ENCODE measurements around the gene COL15A1.

Gene COL15A1

GRCh38 chr9:99015448-99015847, 71.7 kb downstream of the COL15A1 start:
- Histone ChIP-seq H3K4me3 (ENCODE audit: low read depth in 1 of 5, low read length in 5 of 5) (no peak overlapping the region), H3K9me3 (ENCODE audit: control insufficient read depth in 5 of 5, low read length in 5 of 5) (peaks cover 0 to 6% (median 0%) of the 10 kb centered on the region in 5 donors), H3K9ac (ENCODE audit: low read length in 5 of 5) (no peak overlapping the region), H3K4me1 (ENCODE audit: control insufficient read depth in 5 of 5, insufficient read depth in 5 of 5, low read length in 5 of 5) (peaks cover 0 to 5% (median 0%) of the 10 kb centered on the region in 5 donors), H3K27ac (ENCODE audit: low read depth, low read length) (no peak overlapping the region), H3K27me3 (ENCODE audit: control insufficient read depth in 5 of 5, insufficient read depth in 4 of 5, low read length in 5 of 5) (no peaks in the 10 kb centered on the region), H3K36me3 (ENCODE audit: control insufficient read depth in 5 of 5, insufficient read depth in 5 of 5, low read length in 5 of 5) (peaks cover 29 to 82% (median 53%) of the 10 kb centered on the region in 5 donors)

GRCh38 chr9:99015890-99016289, 72.2 kb downstream of the COL15A1 start:
- Histone ChIP-seq H3K4me1 (ENCODE audit: control insufficient read depth in 5 of 5, insufficient read depth in 5 of 5, low read length in 5 of 5) (peaks cover 0 to 5% (median 0%) of the 10 kb centered on the region in 5 donors), H3K27ac (ENCODE audit: low read depth, low read length) (no peak overlapping the region), H3K27me3 (ENCODE audit: control insufficient read depth in 5 of 5, insufficient read depth in 4 of 5, low read length in 5 of 5) (no peaks in the 10 kb centered on the region), H3K9me3 (ENCODE audit: control insufficient read depth in 5 of 5, low read length in 5 of 5) (peaks cover 0 to 2% (median 0%) of the 10 kb centered on the region in 5 donors), H3K36me3 (ENCODE audit: control insufficient read depth in 5 of 5, insufficient read depth in 5 of 5, low read length in 5 of 5) (peaks cover 25 to 82% (median 54%) of the 10 kb centered on the region in 5 donors), H3K4me3 (ENCODE audit: low read depth in 1 of 5, low read length in 5 of 5) (no peak overlapping the region), H3K9ac (ENCODE audit: low read length in 5 of 5) (no peak overlapping the region)

GRCh38 chr9:99016681-99017387, 73.1 kb downstream of the COL15A1 start:
- Histone ChIP-seq H3K27ac (ENCODE audit: low read depth, low read length) (no peak overlapping the region), H3K9me3 (ENCODE audit: control insufficient read depth in 5 of 5, low read length in 5 of 5) (no peaks in the 10 kb centered on the region), H3K27me3 (ENCODE audit: control insufficient read depth in 5 of 5, insufficient read depth in 4 of 5, low read length in 5 of 5) (no peaks in the 10 kb centered on the region), H3K9ac (ENCODE audit: low read length in 5 of 5) (no peak overlapping the region), H3K4me1 (ENCODE audit: control insufficient read depth in 5 of 5, insufficient read depth in 5 of 5, low read length in 5 of 5) (peaks cover 0 to 5% (median 0%) of the 10 kb centered on the region in 5 donors), H3K4me3 (ENCODE audit: low read depth in 1 of 5, low read length in 5 of 5) (no peak overlapping the region), H3K36me3 (ENCODE audit: control insufficient read depth in 5 of 5, insufficient read depth in 5 of 5, low read length in 5 of 5) (peaks cover 19 to 87% (median 63%) of the 10 kb centered on the region in 5 donors)

- Histone ChIP-seq H3K9me3 (ENCODE audit: control insufficient read depth in 5 of 5, low read length in 5 of 5) (no peaks in the 10 kb centered on the region), H3K4me1 (ENCODE audit: control insufficient read depth in 5 of 5, insufficient read depth in 5 of 5, low read length in 5 of 5) (peaks cover 0 to 18% (median 14%) of the 10 kb centered on the region in 5 donors), H3K36me3 (ENCODE audit: control insufficient read depth in 5 of 5, insufficient read depth in 5 of 5, low read length in 5 of 5) (peaks cover 9 to 96% (median 81%) of the 10 kb centered on the region in 5 donors), H3K27ac (ENCODE audit: low read depth, low read length) (peak overlapping the region; percentile 52), H3K27me3 (ENCODE audit: control insufficient read depth in 5 of 5, insufficient read depth in 4 of 5, low read length in 5 of 5) (no peaks in the 10 kb centered on the region), H3K4me3 (ENCODE audit: low read depth in 1 of 5, low read length in 5 of 5) (no peak overlapping the region), H3K9ac (ENCODE audit: low read length in 5 of 5) (no peak overlapping the region)
Observed at GRCh38 chr9:99018653-99019052, 74.9 kb downstream of the COL15A1 start.

- peaks cover 8 to 91% (median 88%) of the 10 kb centered on the region in 5 donors for H3K36me3 ChIP-seq (ENCODE audit: control insufficient read depth in 5 of 5, insufficient read depth in 5 of 5, low read length in 5 of 5)
- peaks cover 0 to 22% (median 19%) of the 10 kb centered on the region in 5 donors for H3K4me1 ChIP-seq (ENCODE audit: control insufficient read depth in 5 of 5, insufficient read depth in 5 of 5, low read length in 5 of 5)
- H3K27me3 ChIP-seq (ENCODE audit: control insufficient read depth in 5 of 5, insufficient read depth in 4 of 5, low read length in 5 of 5): no peaks in the 10 kb centered on the region
- H3K4me3 ChIP-seq (ENCODE audit: low read depth in 1 of 5, low read length in 5 of 5): no peak overlapping the region
- peak overlapping the region; percentile 52 for H3K27ac ChIP-seq (ENCODE audit: low read depth, low read length)
- H3K9ac ChIP-seq (ENCODE audit: low read length in 5 of 5): no peak overlapping the region
- H3K9me3 ChIP-seq (ENCODE audit: control insufficient read depth in 5 of 5, low read length in 5 of 5): no peaks in the 10 kb centered on the region
Observed at GRCh38 chr9:99019510-99020331, 76.0 kb downstream of the COL15A1 start.

- Histone ChIP-seq H3K9me3 (ENCODE audit: control insufficient read depth in 5 of 5, low read length in 5 of 5) (no peaks in the 10 kb centered on the region), H3K4me3 (ENCODE audit: low read depth in 1 of 5, low read length in 5 of 5) (no peak overlapping the region), H3K27me3 (ENCODE audit: control insufficient read depth in 5 of 5, insufficient read depth in 4 of 5, low read length in 5 of 5) (no peaks in the 10 kb centered on the region), H3K4me1 (ENCODE audit: control insufficient read depth in 5 of 5, insufficient read depth in 5 of 5, low read length in 5 of 5) (peaks cover 0 to 22% (median 19%) of the 10 kb centered on the region in 5 donors), H3K9ac (ENCODE audit: low read length in 5 of 5) (no peak overlapping the region), H3K36me3 (ENCODE audit: control insufficient read depth in 5 of 5, insufficient read depth in 5 of 5, low read length in 5 of 5) (peaks cover 13 to 91% (median 90%) of the 10 kb centered on the region in 5 donors), H3K27ac (ENCODE audit: low read depth, low read length) (peak overlapping the region; percentile 52)
Observed at GRCh38 chr9:99020786-99021436, 77.2 kb downstream of the COL15A1 start.

- no peaks in the 10 kb centered on the region for H3K27me3 ChIP-seq (ENCODE audit: control insufficient read depth in 5 of 5, insufficient read depth in 4 of 5, low read length in 5 of 5)
- H3K9me3 ChIP-seq (ENCODE audit: control insufficient read depth in 5 of 5, low read length in 5 of 5): no peaks in the 10 kb centered on the region
- peak overlapping the region; percentile 52 for H3K27ac ChIP-seq (ENCODE audit: low read depth, low read length)
- peaks cover 13 to 91% (median 90%) of the 10 kb centered on the region in 5 donors for H3K36me3 ChIP-seq (ENCODE audit: control insufficient read depth in 5 of 5, insufficient read depth in 5 of 5, low read length in 5 of 5)
- H3K9ac ChIP-seq (ENCODE audit: low read length in 5 of 5): no peak overlapping the region
- H3K4me3 ChIP-seq (ENCODE audit: low read depth in 1 of 5, low read length in 5 of 5): no peak overlapping the region
- H3K4me1 ChIP-seq (ENCODE audit: control insufficient read depth in 5 of 5, insufficient read depth in 5 of 5, low read length in 5 of 5): peaks cover under 1 to 22% (median 19%) of the 10 kb centered on the region in 5 donors
Observed at GRCh38 chr9:99021512-99021911, 77.8 kb downstream of the COL15A1 start.

GRCh38 chr9:99023231-99023630, 79.5 kb downstream of the COL15A1 start:
- H3K36me3 ChIP-seq (ENCODE audit: control insufficient read depth in 5 of 5, insufficient read depth in 5 of 5, low read length in 5 of 5): peaks cover 11 to 89% (median 88%) of the 10 kb centered on the region in 5 donors
- H3K27ac ChIP-seq (ENCODE audit: low read depth, low read length): peak overlapping the region; percentile 92
- no peaks in the 10 kb centered on the region for H3K27me3 ChIP-seq (ENCODE audit: control insufficient read depth in 5 of 5, insufficient read depth in 4 of 5, low read length in 5 of 5)

GRCh38 chr9:99023831-99024230, 80.1 kb downstream of the COL15A1 start:
- Histone ChIP-seq H3K9ac (ENCODE audit: low read length in 5 of 5) (no peak overlapping the region), H3K4me1 (ENCODE audit: control insufficient read depth in 5 of 5, insufficient read depth in 5 of 5, low read length in 5 of 5) (peaks cover 3 to 22% (median 19%) of the 10 kb centered on the region in 5 donors), H3K27ac (ENCODE audit: low read depth, low read length) (peak overlapping the region; percentile 92), H3K9me3 (ENCODE audit: control insufficient read depth in 5 of 5, low read length in 5 of 5) (no peaks in the 10 kb centered on the region), H3K36me3 (ENCODE audit: control insufficient read depth in 5 of 5, insufficient read depth in 5 of 5, low read length in 5 of 5) (peaks cover 9 to 88% (median 82%) of the 10 kb centered on the region in 5 donors), H3K4me3 (ENCODE audit: low read depth in 1 of 5, low read length in 5 of 5) (no peak overlapping the region), H3K27me3 (ENCODE audit: control insufficient read depth in 5 of 5, insufficient read depth in 4 of 5, low read length in 5 of 5) (no peaks in the 10 kb centered on the region)

More at GRCh38 chr9:99023231-99023630, 79.5 kb downstream of the COL15A1 start:
- Histone ChIP-seq H3K9me3 (ENCODE audit: control insufficient read depth in 5 of 5, low read length in 5 of 5) (no peaks in the 10 kb centered on the region), H3K4me1 (ENCODE audit: control insufficient read depth in 5 of 5, insufficient read depth in 5 of 5, low read length in 5 of 5) (peaks cover 3 to 22% (median 19%) of the 10 kb centered on the region in 5 donors), H3K4me3 (ENCODE audit: low read depth in 1 of 5, low read length in 5 of 5) (no peak overlapping the region), H3K9ac (ENCODE audit: low read length in 5 of 5) (peak overlapping the region in 2 of 5 donors; percentile 28 to 49)
